Adrenal gland (tissue), 5 donors: Measurements from ENCODE around the gene GBP6.
"Not testable (repeated sequence)": the region's sequence is repeated elsewhere in the genome, so short reads cannot be mapped to it uniquely, and the experiment has no call there.

ENCODE experiments used
- POLR2A ChIP-seq, 2 donors: fragments of 450-650 bp; IDR thresholded peaks; one replicate each; pipeline ENCODE4 v1.6.1; 2017; ENCODE audit warnings: antibody characterized with exemption in 2 of 2, mild to moderate bottlenecking in 2 of 2, moderate library complexity in 1 of 2
- TF ChIP-seq, protein P1 (sequence below), 6 experiments: fragments of 450-650 bp in 4 of 6; fragments of 200-600 bp in 2 of 6; sonication (generic) in 1 of 6; IDR thresholded peaks; 1 replicate in 5 of 6; 2 replicates in 1 of 6; pipeline versions ENCODE4 v1.5.1 to v1.8.0; 2016 to 2021; ENCODE audit warnings: antibody characterized with exemption in 6 of 6, mild to moderate bottlenecking in 2 of 6, moderate library complexity in 1 of 6
- donor health status: DM: no; HTN: no; CAD: no.

GRCh38 chr1:89434058-89434780, 70.4 kb downstream of the GBP6 start:
- TF ChIP-seq, protein P1, sequence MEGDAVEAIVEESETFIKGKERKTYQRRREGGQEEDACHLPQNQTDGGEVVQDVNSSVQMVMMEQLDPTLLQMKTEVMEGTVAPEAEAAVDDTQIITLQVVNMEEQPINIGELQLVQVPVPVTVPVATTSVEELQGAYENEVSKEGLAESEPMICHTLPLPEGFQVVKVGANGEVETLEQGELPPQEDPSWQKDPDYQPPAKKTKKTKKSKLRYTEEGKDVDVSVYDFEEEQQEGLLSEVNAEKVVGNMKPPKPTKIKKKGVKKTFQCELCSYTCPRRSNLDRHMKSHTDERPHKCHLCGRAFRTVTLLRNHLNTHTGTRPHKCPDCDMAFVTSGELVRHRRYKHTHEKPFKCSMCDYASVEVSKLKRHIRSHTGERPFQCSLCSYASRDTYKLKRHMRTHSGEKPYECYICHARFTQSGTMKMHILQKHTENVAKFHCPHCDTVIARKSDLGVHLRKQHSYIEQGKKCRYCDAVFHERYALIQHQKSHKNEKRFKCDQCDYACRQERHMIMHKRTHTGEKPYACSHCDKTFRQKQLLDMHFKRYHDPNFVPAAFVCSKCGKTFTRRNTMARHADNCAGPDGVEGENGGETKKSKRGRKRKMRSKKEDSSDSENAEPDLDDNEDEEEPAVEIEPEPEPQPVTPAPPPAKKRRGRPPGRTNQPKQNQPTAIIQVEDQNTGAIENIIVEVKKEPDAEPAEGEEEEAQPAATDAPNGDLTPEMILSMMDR (IDR thresholded peaks at IDR 0.05), result not testable (repeated sequence)
- not testable (repeated sequence) for TF ChIP-seq POLR2A (IDR thresholded peaks at IDR 0.05)
